HepG2 (cell line): ENCODE results near the gene ILKAP. TPM values are rescaled to one million over a fixed set of nuclear protein-coding genes. Genes with fewer than 3 reads are reported as not detected.

ENCODE experiments used
- ATAC-seq: fragments of 200-7000 bp; cut with Tn5 transposase; 3 replicates; pipeline ENCODE4 v1.9.1; 2020; ENCODE audit warnings: mild to moderate bottlenecking, moderate library complexity
- BruUV-seq: library from RNA; stranded (reverse); fragments of 400-500 nt; replicated peaks from 2 replicates; lab custom pipeline; 2021; lab: Mats Ljungman, UMichigan
- CTCF ChIA-PET: fragments of 300-600 bp; formaldehyde crosslinking; extraction: SDS; loops from one replicate; lab custom pipeline; 2021; ENCODE audit warnings: low total read pairs, inconsistent platforms, low intra/inter-chr PET ratio; lab: Yijun Ruan, JAX
- POLR2A ChIA-PET: fragments of 350-600 bp; sonication (Branson Sonifier 250); formaldehyde crosslinking; loops from one replicate; lab custom pipeline; 2020; ENCODE audit warnings: antibody characterized with exemption, inconsistent platforms; lab: Yijun Ruan, JAX
- DNase-seq: peaks from one replicate; pipeline ENCODE4 v3.0.0-alpha.2; 2015; ENCODE audit warnings: low spot score
- FAIRE-seq: peaks from 3 replicates; lab custom pipeline; 2011; peaks lifted over from hg19 to GRCh38; lab: Jason Lieb, UNC
- H2AFZ ChIP-seq: one replicate; pipeline ENCODE4 v1.6.1; 2011; ENCODE audit warnings: low read length, inconsistent platforms
- H3K27ac ChIP-seq: fragments of 300-600 bp; 3 replicates; pipeline ENCODE4 v1.8.0; 2011; ENCODE audit warnings: mixed run types, mild to moderate bottlenecking, mixed read lengths, low read length, inconsistent platforms; ENCODE audit not compliant: insufficient read depth; ENCODE audit errors: extremely low read length
- H3K27me3 ChIP-seq, 2 experiments: fragments of 200-600 bp in 1 of 2; 2 replicates in 1 of 2; 3 replicates in 1 of 2; pipeline versions ENCODE4 v1.6.0 to v1.8.0; 2011; ENCODE audit warnings: low read length in 2 of 2, mild to moderate bottlenecking in 2 of 2, moderate library complexity in 2 of 2, inconsistent platforms in 1 of 2; ENCODE audit not compliant: insufficient read depth in 2 of 2, control insufficient read depth in 1 of 2
- H3K36me3 ChIP-seq, 2 experiments: fragments of 200-600 bp in 1 of 2; replicated peaks in 1 of 2; 2 replicates in 1 of 2; 3 replicates in 1 of 2; pipeline versions ENCODE4 v1.5.1 to v1.8.0; 2011; ENCODE audit warnings: low read length in 2 of 2, inconsistent platforms in 1 of 2; ENCODE audit not compliant: insufficient read depth in 2 of 2, control insufficient read depth in 1 of 2
- H3K4me1 ChIP-seq: 2 replicates; pipeline ENCODE4 v1.5.1; 2012; ENCODE audit warnings: low read length, inconsistent platforms; ENCODE audit not compliant: insufficient read depth
- H3K4me2 ChIP-seq: 2 replicates; pipeline ENCODE4 v1.6.0; 2011; ENCODE audit warnings: low read depth, low read length, inconsistent platforms
- H3K4me3 ChIP-seq, 3 experiments: fragments of 200-600 bp in 1 of 3; sonication (generic), shearing (Covaris generic) in 1 of 3; replicated peaks in 1 of 3; 2 replicates each; pipeline ENCODE4 v1.5.1; 2011 to 2016; ENCODE audit warnings: low read length in 3 of 3, inconsistent platforms in 2 of 3, low read depth in 2 of 3, mild to moderate bottlenecking in 2 of 3, control low read depth in 1 of 3, mixed read lengths in 1 of 3; ENCODE audit not compliant: insufficient read depth in 1 of 3
- H3K79me2 ChIP-seq: one replicate; pipeline ENCODE4 v1.6.1; 2011; ENCODE audit warnings: low read length, inconsistent platforms; ENCODE audit not compliant: insufficient read depth
- H3K9ac ChIP-seq: 2 replicates; pipeline ENCODE4 v1.6.0; 2011; ENCODE audit warnings: mild to moderate bottlenecking, low read depth, low read length, inconsistent platforms; ENCODE audit not compliant: insufficient read depth
- H3K9me3 ChIP-seq: 2 replicates; pipeline ENCODE4 v1.5.1; 2012; ENCODE audit warnings: mild to moderate bottlenecking, low read length
- H4K20me1 ChIP-seq: 2 replicates; pipeline ENCODE4 v1.6.0; 2011; ENCODE audit warnings: inconsistent platforms, mild to moderate bottlenecking, low read length, moderate library complexity; ENCODE audit not compliant: insufficient read depth
- HNRNPL ChIP-seq: fragments of 200-400 bp; formaldehyde crosslinking; IDR thresholded peaks from 2 replicates; pipeline ENCODE4 v1.6.1; 2017; ENCODE audit warnings: mild to moderate bottlenecking, low read depth, low read length
- NR2F6 ChIP-seq, 2 experiments: IDR thresholded peaks; 2 replicates each; pipeline ENCODE4 v1.6.1; 2016; ENCODE audit warnings: antibody characterized with exemption in 1 of 2, mild to moderate bottlenecking in 1 of 2
- STAG1 ChIP-seq: sonication (generic); formaldehyde crosslinking; IDR thresholded peaks from 2 replicates; pipeline ENCODE4 v1.4.0; 2020; ENCODE audit warnings: missing genetic modification reagents
- ZNF775 ChIP-seq: sonication (generic); formaldehyde crosslinking; IDR thresholded peaks from 2 replicates; pipeline ENCODE4 v1.4.0; 2020; ENCODE audit warnings: missing genetic modification reagents, mild to moderate bottlenecking, moderate library complexity, borderline replicate concordance
- WGBS: methylation state at CpG from one replicate; pipeline ENCODE4 v1.1.6; 2017; ENCODE audit warnings: low lambda C conversion rate; 5-methylcytosine and 5-hydroxymethylcytosine counted together
- in situ Hi-C: cut with HindIII; loops from 2 replicates; pipeline ENCODE4 v1.10.0; 2017; ENCODE audit warnings: low pct_unique_long_range_greater_than_20kb; ENCODE audit not compliant: extremely low pct_ligation_motif_present
- intact Hi-C: fragments of 100-400 bp; cut with micrococcal nuclease; formaldehyde crosslinking; loops from one replicate; pipeline ENCODE4 v1.10.0; 2022; ENCODE audit not compliant: unreplicated experiment
- polyA plus RNA-seq, 8 experiments: library from polyadenylated mRNA; depleted of rRNA in 3 of 8; stranded (reverse) in 7 of 8; unstranded in 1 of 8; fragments of >200 nt; fragmentation: Illumina TruSeq in 4 of 8; extraction: Trizol in 4 of 8; gene quantifications; 2 replicates each; pipeline versions ENCODE4 v1.2.1 to v1.2.3, GENCODE V29; 2011 to 2016; ENCODE audit warnings: low read depth in 4 of 8, missing spikeins in 1 of 8, mixed read lengths in 1 of 8; ENCODE audit not compliant: insufficient read depth in 1 of 8
- total RNA-seq, 5 experiments: library from RNA; depleted of rRNA; stranded (reverse); fragments of >200 nt; fragmentation: Illumina TruSeq; extraction: Trizol; gene quantifications; 2 replicates each; pipeline ENCODE4 v1.2.3, GENCODE V29; 2016; ENCODE audit warnings: low read depth in 1 of 5
- TF ChIP-seq, protein P1 (sequence below): sonication (generic); formaldehyde crosslinking; conservative IDR thresholded peaks from 2 replicates; pipeline ENCODE4 v1.8.1; 2023; ENCODE audit warnings: missing genetic modification reagents
- TF ChIP-seq, protein P2 (sequence below): sonication (generic); formaldehyde crosslinking; IDR thresholded peaks from 2 replicates; pipeline ENCODE4 v1.9.0; 2022; ENCODE audit warnings: missing genetic modification reagents, mild to moderate bottlenecking, borderline replicate concordance
- TF ChIP-seq, protein P3 (sequence below), 2 experiments: sonication (generic) in 1 of 2; formaldehyde crosslinking in 1 of 2; IDR thresholded peaks; 2 replicates each; pipeline versions ENCODE4 v1.4.0 to v1.6.1; 2018 to 2020; ENCODE audit warnings: missing genetic modification reagents in 2 of 2, borderline replicate concordance in 1 of 2, low read depth in 1 of 2, mild to moderate bottlenecking in 1 of 2, missing biosample characterization in 1 of 2

Gene ILKAP
- total and polyA plus RNA-seq, 2 of the 13 experiments (the other 11 are each of a cell fraction or from before 2014, with no cell fraction given) = 29.6 to 33.1 TPM

DNA sequence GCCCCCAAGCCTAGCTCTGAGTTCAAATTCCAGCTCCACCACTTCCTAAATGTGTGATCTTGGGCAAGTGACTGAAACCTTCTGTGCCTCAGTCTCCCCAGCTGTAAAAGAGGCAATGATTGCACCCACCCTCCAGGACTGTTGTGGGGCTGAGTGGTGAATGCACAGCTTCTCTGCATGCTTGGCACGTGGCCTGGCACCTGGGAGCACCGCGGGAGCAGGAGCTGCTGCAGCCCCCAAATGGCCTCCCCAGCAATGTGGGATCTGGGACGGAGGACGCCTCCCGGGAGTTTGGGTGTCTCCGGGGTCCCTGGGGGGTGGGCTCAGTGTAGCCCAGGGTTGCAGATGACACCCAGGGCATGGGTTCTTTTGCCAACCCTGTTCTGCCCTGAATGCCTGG is 63.5 kb downstream of the ILKAP start:
- no peak overlapping the region for H3K9ac ChIP-seq
- CTCF ChIA-PET = interaction anchor here (0.8 to 1.4 kb wide), 3 partner anchors 19 to 282 kb away, joined by 5 to 8 read pairs (median 6); no protein-coding TSS in a partner anchor
- H3K9me3 ChIP-seq = no peaks in the 10 kb centered on the region
- peaks cover 59% of the 10 kb centered on the region for H3K4me1 ChIP-seq
- no peak for DNase-seq
- FAIRE-seq = no peak
- 33% methylated on average over 1 of the region's 7 CpGs for WGBS
- peaks cover 10 to 50% of the 10 kb centered on the region in 2 experiments for H3K27me3 ChIP-seq
- no TSS peak for BruUV-seq
- H3K27ac ChIP-seq = no peak overlapping the region
- TF ChIP-seq, protein P1, sequence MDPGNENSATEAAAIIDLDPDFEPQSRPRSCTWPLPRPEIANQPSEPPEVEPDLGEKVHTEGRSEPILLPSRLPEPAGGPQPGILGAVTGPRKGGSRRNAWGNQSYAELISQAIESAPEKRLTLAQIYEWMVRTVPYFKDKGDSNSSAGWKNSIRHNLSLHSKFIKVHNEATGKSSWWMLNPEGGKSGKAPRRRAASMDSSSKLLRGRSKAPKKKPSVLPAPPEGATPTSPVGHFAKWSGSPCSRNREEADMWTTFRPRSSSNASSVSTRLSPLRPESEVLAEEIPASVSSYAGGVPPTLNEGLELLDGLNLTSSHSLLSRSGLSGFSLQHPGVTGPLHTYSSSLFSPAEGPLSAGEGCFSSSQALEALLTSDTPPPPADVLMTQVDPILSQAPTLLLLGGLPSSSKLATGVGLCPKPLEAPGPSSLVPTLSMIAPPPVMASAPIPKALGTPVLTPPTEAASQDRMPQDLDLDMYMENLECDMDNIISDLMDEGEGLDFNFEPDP (CRISPR knock-in tag) = 0 out of 2 replicates have a peak, but pooled peaks have one; percentile 57
- TF ChIP-seq HNRNPL (0 out of 2 replicates have a peak, but pooled peaks have one; percentile 9), ZNF775 (CRISPR knock-in tag) (no peak)
- TF ChIP-seq, all 625 proteins: peak for 2
- Histone ChIP-seq H3K4me3 (no peak overlapping the region), H3K4me2 (no peak overlapping the region), H2AFZ (no peak overlapping the region), H4K20me1 (no peaks in the 10 kb centered on the region), H3K79me2 (no peaks in the 10 kb centered on the region), H3K36me3 (no peaks in the 10 kb centered on the region)
- in situ Hi-C loops (no loop called here), intact Hi-C loops (no loop called here)
- POLR2A ChIA-PET = no interaction called here
- ATAC-seq = no peak

DNA sequence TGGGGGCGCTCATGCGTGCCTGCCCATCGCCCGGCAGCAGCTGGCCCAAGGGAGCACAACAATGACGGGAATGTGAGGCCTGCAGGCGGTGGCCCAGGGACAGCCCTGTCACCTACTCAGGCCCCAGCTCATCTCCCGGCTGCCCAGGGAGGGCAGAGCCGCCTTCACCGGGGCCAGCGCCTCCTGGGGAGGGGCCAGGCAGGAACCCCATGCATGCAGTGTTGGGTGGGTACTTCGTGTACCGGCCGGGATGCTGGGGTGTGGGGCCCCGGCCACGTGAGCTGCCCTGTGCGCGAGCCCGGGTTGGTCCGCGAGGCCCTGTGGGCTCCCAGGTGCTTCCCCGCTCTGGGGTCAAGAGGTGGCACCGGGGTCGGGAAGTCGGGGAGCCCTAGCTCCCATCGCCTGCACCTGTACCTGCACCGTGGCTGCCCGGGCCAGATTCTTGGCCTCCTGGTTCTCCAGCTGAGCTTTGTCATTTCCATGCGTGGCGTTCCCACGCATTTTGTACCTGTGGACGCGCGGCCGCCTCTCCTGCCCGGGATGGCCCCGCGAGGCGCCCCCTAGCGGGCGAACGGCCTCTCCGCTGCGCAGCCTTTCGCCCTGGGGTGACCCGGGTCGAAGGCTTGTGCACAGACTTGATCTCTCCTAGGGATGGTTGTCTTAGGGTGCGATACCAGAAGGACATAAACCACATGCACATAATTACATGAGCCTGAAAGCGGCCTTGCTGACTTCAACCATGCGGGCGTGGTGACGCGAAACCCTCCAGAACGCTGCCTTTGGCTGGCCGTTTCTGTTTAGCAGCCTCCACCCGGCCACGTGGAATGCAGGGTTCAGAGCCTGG is 64.1 kb downstream of the ILKAP start:
- H3K9me3 ChIP-seq = no peaks in the 10 kb centered on the region
- intact Hi-C loops = loop anchor here (1.0 to 5.0 kb wide), 2 partner anchors 216 to 282 kb away; partner anchors contain the start of gene RAMP1
- FAIRE-seq (no peak), DNase-seq (no peak), ATAC-seq (peak; percentile 36)
- no peak overlapping the region for H2AFZ ChIP-seq
- peak overlapping the region in 1 of 3 experiments; percentile 51; a peak in 1 of 6 replicates for H3K4me3 ChIP-seq
- no TSS peak for BruUV-seq
- no peaks in the 10 kb centered on the region for H3K79me2 ChIP-seq
- ChIA-PET CTCF (interaction anchor here (0.8 to 1.4 kb wide), 3 partner anchors 19 to 281 kb away, joined by 5 to 8 read pairs (median 6); no protein-coding TSS in a partner anchor), POLR2A (no interaction called here)
- H4K20me1 ChIP-seq = no peaks in the 10 kb centered on the region
- no peaks in the 10 kb centered on the region for H3K36me3 ChIP-seq
- peaks cover 10 to 49% of the 10 kb centered on the region in 2 experiments; a peak in 4 of 5 replicates for H3K27me3 ChIP-seq
- peak overlapping the region; percentile 62 for H3K4me2 ChIP-seq
- 35% methylated on average over 29 of the region's 56 CpGs for WGBS
- H3K4me1 ChIP-seq = peaks cover 59% of the 10 kb centered on the region
- H3K9ac ChIP-seq = peak overlapping the region; percentile 36; the same call in 1 of the 2 replicates
- no peak overlapping the region for H3K27ac ChIP-seq
- in situ Hi-C loops = no loop called here
- TF ChIP-seq, protein P2, sequence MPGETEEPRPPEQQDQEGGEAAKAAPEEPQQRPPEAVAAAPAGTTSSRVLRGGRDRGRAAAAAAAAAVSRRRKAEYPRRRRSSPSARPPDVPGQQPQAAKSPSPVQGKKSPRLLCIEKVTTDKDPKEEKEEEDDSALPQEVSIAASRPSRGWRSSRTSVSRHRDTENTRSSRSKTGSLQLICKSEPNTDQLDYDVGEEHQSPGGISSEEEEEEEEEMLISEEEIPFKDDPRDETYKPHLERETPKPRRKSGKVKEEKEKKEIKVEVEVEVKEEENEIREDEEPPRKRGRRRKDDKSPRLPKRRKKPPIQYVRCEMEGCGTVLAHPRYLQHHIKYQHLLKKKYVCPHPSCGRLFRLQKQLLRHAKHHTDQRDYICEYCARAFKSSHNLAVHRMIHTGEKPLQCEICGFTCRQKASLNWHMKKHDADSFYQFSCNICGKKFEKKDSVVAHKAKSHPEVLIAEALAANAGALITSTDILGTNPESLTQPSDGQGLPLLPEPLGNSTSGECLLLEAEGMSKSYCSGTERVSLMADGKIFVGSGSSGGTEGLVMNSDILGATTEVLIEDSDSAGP (CRISPR knock-in tag) = 0 out of 2 replicates have a peak, but pooled peaks have one; percentile 51
- TF ChIP-seq NR2F6 (IDR thresholded peaks at IDR 0.05) (no peak), NR2F6 (CRISPR knock-in tag; IDR thresholded peaks at IDR 0.05) (peak; percentile 41; the same call in 1 of the 2 replicates), STAG1 (peak; percentile 55)
- TF ChIP-seq, protein P3, sequence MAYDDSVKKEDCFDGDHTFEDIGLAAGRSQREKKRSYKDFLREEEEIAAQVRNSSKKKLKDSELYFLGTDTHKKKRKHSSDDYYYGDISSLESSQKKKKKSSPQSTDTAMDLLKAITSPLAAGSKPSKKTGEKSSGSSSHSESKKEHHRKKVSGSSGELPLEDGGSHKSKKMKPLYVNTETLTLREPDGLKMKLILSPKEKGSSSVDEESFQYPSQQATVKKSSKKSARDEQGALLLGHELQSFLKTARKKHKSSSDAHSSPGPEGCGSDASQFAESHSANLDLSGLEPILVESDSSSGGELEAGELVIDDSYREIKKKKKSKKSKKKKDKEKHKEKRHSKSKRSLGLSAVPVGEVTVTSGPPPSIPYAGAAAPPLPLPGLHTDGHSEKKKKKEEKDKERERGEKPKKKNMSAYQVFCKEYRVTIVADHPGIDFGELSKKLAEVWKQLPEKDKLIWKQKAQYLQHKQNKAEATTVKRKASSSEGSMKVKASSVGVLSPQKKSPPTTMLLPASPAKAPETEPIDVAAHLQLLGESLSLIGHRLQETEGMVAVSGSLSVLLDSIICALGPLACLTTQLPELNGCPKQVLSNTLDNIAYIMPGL (CRISPR knock-in tag; IDR thresholded peaks at IDR 0.05; ENCODE audit: borderline replicate concordance in 1 of 2, low read depth in 1 of 2) = peak in 1 of 2 experiments; percentile 27; a peak in 1 of 4 replicates
